Endodermal cell (in vitro differentiated cells): Measurements from ENCODE around the gene RARRES1. TPM values are rescaled to one million over a fixed set of nuclear protein-coding genes. Genes with fewer than 3 reads are reported as not detected.

Experiments used
- DNase-seq: peaks from one replicate; pipeline ENCODE4 v3.0.0-alpha.2; 2017
- H3K27ac ChIP-seq: 2 replicates; pipeline ENCODE4 v1.5.1; 2013; ENCODE audit warnings: mild to moderate bottlenecking, low read depth, low read length, moderate library complexity
- H3K27me3 ChIP-seq: 2 replicates; pipeline ENCODE4 v1.6.1; 2013; ENCODE audit warnings: mild to moderate bottlenecking, low read length, moderate library complexity; ENCODE audit not compliant: insufficient read depth, control insufficient read depth, poor library complexity, severe bottlenecking
- H3K36me3 ChIP-seq: 2 replicates; pipeline ENCODE4 v1.7.0; 2013; ENCODE audit warnings: mild to moderate bottlenecking, low read length, moderate library complexity; ENCODE audit not compliant: control insufficient read depth, insufficient read depth
- H3K4me1 ChIP-seq: one replicate; pipeline ENCODE4 v1.7.0; 2013; ENCODE audit warnings: low read length; ENCODE audit not compliant: control insufficient read depth, insufficient read depth
- H3K4me3 ChIP-seq: 2 replicates; pipeline ENCODE4 v1.5.1; 2013; ENCODE audit warnings: mild to moderate bottlenecking, low read length, moderate library complexity
- H3K9ac ChIP-seq: 2 replicates; pipeline ENCODE4 v1.6.1; 2013; ENCODE audit warnings: mild to moderate bottlenecking, low read length, moderate library complexity; ENCODE audit not compliant: poor library complexity, severe bottlenecking; ENCODE audit errors: extremely low read depth
- H3K9me3 ChIP-seq: 2 replicates; pipeline ENCODE4 v1.6.1; 2013; ENCODE audit warnings: mild to moderate bottlenecking, low read length, moderate library complexity; ENCODE audit not compliant: control insufficient read depth
- H3K27ac Mint-ChIP-seq: 2 replicates; pipeline ENCODE4 v1.8.0; 2020; ENCODE audit warnings: mixed read lengths
- H3K27me3 Mint-ChIP-seq: 2 replicates; pipeline ENCODE4 v1.8.0; 2021; ENCODE audit warnings: mild to moderate bottlenecking, mixed read lengths; ENCODE audit not compliant: insufficient read depth
- H3K36me3 Mint-ChIP-seq: 2 replicates; pipeline ENCODE4 v1.8.0; 2020; ENCODE audit warnings: low read depth, mixed read lengths
- H3K4me1 Mint-ChIP-seq: 2 replicates; pipeline ENCODE4 v1.8.0; 2020; ENCODE audit warnings: mixed read lengths
- H3K4me3 Mint-ChIP-seq: 2 replicates; pipeline ENCODE4 v1.8.0; 2020; ENCODE audit warnings: mild to moderate bottlenecking, moderate library complexity, mixed read lengths
- H3K9me3 Mint-ChIP-seq: 2 replicates; pipeline ENCODE4 v1.8.0; 2020; ENCODE audit warnings: mild to moderate bottlenecking, mixed read lengths
- WGBS, 2 experiments: methylation state at CpG; one replicate each; pipeline versions ENCODE4 v1.1.5 to v1.1.7; 2013; ENCODE audit warnings: missing lambda C conversion rate in 2 of 2, mixed read lengths in 1 of 2; ENCODE audit not compliant: insufficient coverage in 1 of 2, insufficient read length in 1 of 2; 5-methylcytosine and 5-hydroxymethylcytosine counted together
- total RNA-seq, 2 donors: library from RNA; stranded (reverse); fragmentation: NEBNext Ultra II Directional in 1 of 2; extraction: Animal tissue kit (Norgen Biotek cat#: 25700) in 1 of 2; gene quantifications; 2 replicates in 1 of 2; 3 replicates in 1 of 2; pipeline ENCODE4 v1.2.1, GENCODE V29; 2021
- TF ChIP-seq, protein P1 (sequence below): fragments of 200-600 bp; sonication (generic); conservative IDR thresholded peaks from 2 replicates; pipeline ENCODE4 v1.5.0; 2021; ENCODE audit warnings: antibody characterized with exemption, mild to moderate bottlenecking

RARRES1 gene
- total RNA-seq, 2 donors from 2014 or later, result 0.58 to 0.95 TPM

- 92 to 100% methylated on average over 2 to 4 of the region's 5 CpGs for WGBS, 2 experiments
- peaks cover 12% of the 10 kb centered on the region for H3K36me3 ChIP-seq
- TF ChIP-seq, protein P1, sequence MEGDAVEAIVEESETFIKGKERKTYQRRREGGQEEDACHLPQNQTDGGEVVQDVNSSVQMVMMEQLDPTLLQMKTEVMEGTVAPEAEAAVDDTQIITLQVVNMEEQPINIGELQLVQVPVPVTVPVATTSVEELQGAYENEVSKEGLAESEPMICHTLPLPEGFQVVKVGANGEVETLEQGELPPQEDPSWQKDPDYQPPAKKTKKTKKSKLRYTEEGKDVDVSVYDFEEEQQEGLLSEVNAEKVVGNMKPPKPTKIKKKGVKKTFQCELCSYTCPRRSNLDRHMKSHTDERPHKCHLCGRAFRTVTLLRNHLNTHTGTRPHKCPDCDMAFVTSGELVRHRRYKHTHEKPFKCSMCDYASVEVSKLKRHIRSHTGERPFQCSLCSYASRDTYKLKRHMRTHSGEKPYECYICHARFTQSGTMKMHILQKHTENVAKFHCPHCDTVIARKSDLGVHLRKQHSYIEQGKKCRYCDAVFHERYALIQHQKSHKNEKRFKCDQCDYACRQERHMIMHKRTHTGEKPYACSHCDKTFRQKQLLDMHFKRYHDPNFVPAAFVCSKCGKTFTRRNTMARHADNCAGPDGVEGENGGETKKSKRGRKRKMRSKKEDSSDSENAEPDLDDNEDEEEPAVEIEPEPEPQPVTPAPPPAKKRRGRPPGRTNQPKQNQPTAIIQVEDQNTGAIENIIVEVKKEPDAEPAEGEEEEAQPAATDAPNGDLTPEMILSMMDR, result no peak
- H3K9ac ChIP-seq, result no peak overlapping the region
- no peaks in the 10 kb centered on the region for H3K9me3 ChIP-seq
- H3K27me3 Mint-ChIP-seq, result no peaks in the 10 kb centered on the region
- no peaks in the 10 kb centered on the region for H3K4me1 Mint-ChIP-seq
- no peaks in the 10 kb centered on the region for H3K9me3 Mint-ChIP-seq
- H3K4me3 ChIP-seq, result no peak overlapping the region
- no peaks in the 10 kb centered on the region for H3K4me1 ChIP-seq
- no peak overlapping the region for H3K27ac ChIP-seq
- no peak for DNase-seq
- H3K27ac Mint-ChIP-seq, result no peak overlapping the region
- no peak overlapping the region for H3K4me3 Mint-ChIP-seq
- H3K27me3 ChIP-seq, result no peaks in the 10 kb centered on the region
- peaks cover 2% of the 10 kb centered on the region for H3K36me3 Mint-ChIP-seq
Measured at GRCh38 chr3:158683230-158683962, 48.9 kb downstream of the RARRES1 start.

GRCh38 chr3:158680861-158681260 lies 51.4 kb downstream of the RARRES1 start:
- no peaks in the 10 kb centered on the region for H3K9me3 Mint-ChIP-seq
- no peaks in the 10 kb centered on the region for H3K27me3 Mint-ChIP-seq
- Histone ChIP-seq H3K4me3 (no peak overlapping the region), H3K9ac (no peak overlapping the region), H3K9me3 (no peaks in the 10 kb centered on the region), H3K36me3 (peaks cover 12% of the 10 kb centered on the region), H3K27me3 (no peaks in the 10 kb centered on the region), H3K4me1 (no peaks in the 10 kb centered on the region), H3K27ac (no peak overlapping the region)
- no peak overlapping the region for H3K27ac Mint-ChIP-seq
- no peak overlapping the region for H3K4me3 Mint-ChIP-seq
- no peaks in the 10 kb centered on the region for H3K4me1 Mint-ChIP-seq
- peaks cover 2% of the 10 kb centered on the region for H3K36me3 Mint-ChIP-seq
- TF ChIP-seq, protein P1, result no peak
- WGBS, 2 experiments, result 89 to 97% methylated on average over 2 of the region's 2 CpGs
- DNase-seq, result no peak

GRCh38 chr3:158679547-158680000 lies 52.7 kb downstream of the RARRES1 start:
- Mint-ChIP-seq H3K4me1 (no peaks in the 10 kb centered on the region), H3K36me3 (peaks cover 2% of the 10 kb centered on the region), H3K27ac (no peak overlapping the region), H3K4me3 (no peak overlapping the region), H3K9me3 (no peaks in the 10 kb centered on the region), H3K27me3 (no peaks in the 10 kb centered on the region)
- H3K27me3 ChIP-seq, result no peaks in the 10 kb centered on the region
- H3K27ac ChIP-seq, result no peak overlapping the region
- TF ChIP-seq, protein P1, result no peak
- 91 to 100% methylated on average over 1 of the region's 1 CpG for WGBS, 2 experiments
- no peak for DNase-seq
- peaks cover 4% of the 10 kb centered on the region for H3K36me3 ChIP-seq
- no peak overlapping the region for H3K4me3 ChIP-seq
- H3K9me3 ChIP-seq, result no peaks in the 10 kb centered on the region
- no peaks in the 10 kb centered on the region for H3K4me1 ChIP-seq
- no peak overlapping the region for H3K9ac ChIP-seq
